D721Med (cell line): ENCODE results near the gene STARD13.

ENCODE experiments used
- DNase-seq: peaks from one replicate; pipeline ENCODE4 v3.0.0; 2011; ENCODE audit warnings: low spot score; ENCODE audit not compliant: insufficient read length
- FAIRE-seq: peaks from 2 replicates; lab custom pipeline; 2011; peaks lifted over from hg19 to GRCh38; lab: Jason Lieb, UNC
- CTCF ChIP-seq: IDR thresholded peaks from 2 replicates; pipeline ENCODE4 v1.5.1; 2012; ENCODE audit warnings: mild to moderate bottlenecking, control low read depth; ENCODE audit not compliant: insufficient read depth; ENCODE audit errors: missing control alignments

The STARD13 gene

GRCh38 chr13:33127009-33127551 is 158.5 kb downstream of the STARD13 start:
- FAIRE-seq (no peak), DNase-seq (no peak)
- no peak for TF ChIP-seq CTCF

GRCh38 chr13:33125821-33126570 is 159.6 kb downstream of the STARD13 start:
- FAIRE-seq (no peak), DNase-seq (no peak)
- no peak for TF ChIP-seq CTCF

GRCh38 chr13:33123066-33123859 is 162.3 kb downstream of the STARD13 start:
- TF ChIP-seq CTCF: no peak
- DNase-seq (no peak), FAIRE-seq (no peak)

GRCh38 chr13:33119856-33120543 is 165.6 kb downstream of the STARD13 start:
- FAIRE-seq (no peak), DNase-seq (no peak)
- TF ChIP-seq CTCF: no peak

GRCh38 chr13:33119022-33119781 is 166.4 kb downstream of the STARD13 start:
- FAIRE-seq: no peak

More at GRCh38 chr13:33119022-33119781, 166.4 kb downstream of the STARD13 start:
- no peak for TF ChIP-seq CTCF
- no peak for DNase-seq
